Measurements from ENCODE around the gene METTL17.

GRCh38 chr14:21043387-21043973 is 53.7 kb downstream of the METTL17 start:
- TF ChIP-seq CTCF (optimal IDR thresholded peaks at IDR 0.05 in 1 of 3, IDR thresholded peaks at IDR 0.05 in 1 of 3, conservative IDR thresholded peaks at IDR 0.05 in 1 of 3; ENCODE audit: extremely low read depth in 1 of 3, insufficient read depth in 2 of 3, low read length in 3 of 3): no peak
- TF ChIP-seq EZH2 (IDR thresholded peaks at IDR 0.05; ENCODE audit: low read length): no peak

Measured in keratinocyte (primary cell).